Measurements from ENCODE around the gene FAP.

FAP gene, protein sequence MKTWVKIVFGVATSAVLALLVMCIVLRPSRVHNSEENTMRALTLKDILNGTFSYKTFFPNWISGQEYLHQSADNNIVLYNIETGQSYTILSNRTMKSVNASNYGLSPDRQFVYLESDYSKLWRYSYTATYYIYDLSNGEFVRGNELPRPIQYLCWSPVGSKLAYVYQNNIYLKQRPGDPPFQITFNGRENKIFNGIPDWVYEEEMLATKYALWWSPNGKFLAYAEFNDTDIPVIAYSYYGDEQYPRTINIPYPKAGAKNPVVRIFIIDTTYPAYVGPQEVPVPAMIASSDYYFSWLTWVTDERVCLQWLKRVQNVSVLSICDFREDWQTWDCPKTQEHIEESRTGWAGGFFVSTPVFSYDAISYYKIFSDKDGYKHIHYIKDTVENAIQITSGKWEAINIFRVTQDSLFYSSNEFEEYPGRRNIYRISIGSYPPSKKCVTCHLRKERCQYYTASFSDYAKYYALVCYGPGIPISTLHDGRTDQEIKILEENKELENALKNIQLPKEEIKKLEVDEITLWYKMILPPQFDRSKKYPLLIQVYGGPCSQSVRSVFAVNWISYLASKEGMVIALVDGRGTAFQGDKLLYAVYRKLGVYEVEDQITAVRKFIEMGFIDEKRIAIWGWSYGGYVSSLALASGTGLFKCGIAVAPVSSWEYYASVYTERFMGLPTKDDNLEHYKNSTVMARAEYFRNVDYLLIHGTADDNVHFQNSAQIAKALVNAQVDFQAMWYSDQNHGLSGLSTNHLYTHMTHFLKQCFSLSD

DNA sequence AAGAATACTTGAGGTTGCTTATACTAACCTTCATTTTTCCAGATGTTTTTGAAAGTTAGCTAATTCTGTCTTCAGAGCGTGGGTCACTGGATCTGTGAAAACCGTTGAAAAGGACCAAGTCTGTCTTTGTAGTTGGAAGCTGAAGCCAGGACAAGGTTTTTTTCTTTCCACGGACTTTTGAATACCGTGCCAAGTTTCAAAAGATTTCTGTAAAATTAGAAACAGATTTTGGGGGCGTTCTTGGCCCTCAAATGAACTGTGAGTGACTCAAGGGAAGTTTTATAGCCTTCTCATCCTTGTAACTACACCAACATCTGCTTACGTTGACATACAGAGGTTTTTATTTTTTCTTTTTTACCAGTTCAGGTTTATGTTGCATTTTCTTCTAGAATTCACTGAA lies at the start of gene FAP:
FAP (minus strand) TSS at position 152 of the 400 bp plus-strand sequence; CDS start at position 34, 118 bp downstream.
- DNase-seq (ENCODE audit: low read depth in 3 of 3) = no peak

DNA sequence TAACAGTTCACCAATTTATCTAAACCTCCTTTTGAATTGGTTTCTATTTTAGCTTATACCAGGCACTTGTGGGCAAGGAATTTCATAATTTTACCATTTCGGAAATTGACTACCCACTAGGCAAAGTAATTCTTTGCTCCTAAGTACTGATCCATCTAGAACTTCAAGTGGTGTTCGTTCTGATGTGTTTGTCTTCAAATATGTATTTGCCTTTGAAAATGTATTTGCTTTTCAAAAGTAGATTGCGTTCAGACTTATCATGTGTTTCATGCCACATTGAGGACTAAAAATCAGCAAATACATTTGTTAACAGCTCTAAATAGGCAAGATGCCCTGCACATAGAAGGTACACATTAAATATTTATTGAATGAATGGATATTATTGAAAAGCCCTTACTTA lies 48.5 kb upstream of the FAP start:
- no peak for DNase-seq (ENCODE audit: low read depth in 3 of 3)

DNA sequence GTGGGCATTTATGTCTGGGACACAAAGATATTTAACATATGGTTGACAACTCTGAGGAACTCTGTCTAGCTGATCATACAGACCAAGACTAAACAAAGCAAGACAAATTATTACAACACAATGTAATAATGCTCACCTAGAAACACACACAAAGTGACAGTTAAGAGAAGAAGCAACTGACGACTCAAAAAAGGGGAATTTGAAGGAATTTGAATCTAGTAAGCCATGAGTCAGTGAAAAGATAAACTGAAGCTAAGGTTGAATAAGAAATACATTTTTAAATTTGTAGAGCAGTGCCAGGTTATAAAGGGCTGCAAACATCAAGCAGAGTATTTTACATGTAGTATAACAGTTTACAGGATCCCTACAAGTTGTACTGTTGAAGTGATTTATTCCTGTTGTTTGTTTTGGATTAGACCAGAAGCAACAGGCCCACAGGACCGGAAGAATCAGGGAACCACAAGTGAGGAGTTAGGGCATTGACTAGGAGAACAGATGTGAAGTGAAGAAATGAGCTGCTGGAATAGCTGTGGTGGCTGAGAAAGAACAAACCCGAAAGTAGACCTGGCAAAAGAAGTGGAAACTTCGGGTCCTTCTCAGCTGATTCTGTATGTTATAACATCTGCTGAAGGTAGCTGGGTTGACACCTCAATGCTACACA lies 39.6 kb upstream of the FAP start:
- DNase-seq (ENCODE audit: low read depth in 3 of 3) = no peak

DNA sequence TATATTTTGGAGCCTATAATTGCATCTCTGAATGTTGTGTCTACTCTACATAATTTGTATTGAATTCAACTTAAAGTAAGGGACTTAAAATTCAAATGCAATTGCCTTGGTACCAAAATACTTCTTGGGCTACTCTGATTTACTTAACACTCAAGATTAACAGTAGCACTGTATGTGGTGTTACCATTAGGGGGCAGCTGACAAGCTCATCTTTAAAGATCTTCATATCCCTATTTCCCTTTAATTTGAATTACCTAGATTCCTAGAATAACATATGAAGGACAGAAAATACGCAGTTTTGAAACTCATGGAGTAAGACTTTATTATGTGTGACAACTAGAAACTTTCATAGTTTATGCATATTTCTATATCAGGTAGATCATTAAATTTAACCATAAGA lies 37.4 kb upstream of the FAP start:
- DNase-seq (ENCODE audit: low read depth in 3 of 3) = no peak

DNA sequence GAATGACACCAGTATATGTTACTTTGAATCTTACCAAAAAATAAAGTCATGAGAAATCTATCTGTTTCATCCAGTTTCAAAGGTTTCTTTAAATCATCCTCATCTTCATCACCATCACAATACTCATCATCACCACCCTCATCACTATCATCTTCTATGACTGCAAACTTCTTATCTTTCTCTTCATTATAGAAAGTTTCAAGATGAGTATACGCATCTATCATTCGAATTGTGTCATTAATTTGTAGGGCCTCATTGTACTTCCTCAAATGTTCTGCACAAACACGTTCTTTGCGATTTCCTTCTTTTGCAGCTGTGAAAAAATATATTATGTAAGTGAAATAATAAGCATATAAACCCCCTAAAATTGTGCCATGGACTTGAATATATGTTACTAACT lies 34.1 kb upstream of the FAP start:
- no peak for DNase-seq (ENCODE audit: low read depth in 3 of 3)

DNA sequence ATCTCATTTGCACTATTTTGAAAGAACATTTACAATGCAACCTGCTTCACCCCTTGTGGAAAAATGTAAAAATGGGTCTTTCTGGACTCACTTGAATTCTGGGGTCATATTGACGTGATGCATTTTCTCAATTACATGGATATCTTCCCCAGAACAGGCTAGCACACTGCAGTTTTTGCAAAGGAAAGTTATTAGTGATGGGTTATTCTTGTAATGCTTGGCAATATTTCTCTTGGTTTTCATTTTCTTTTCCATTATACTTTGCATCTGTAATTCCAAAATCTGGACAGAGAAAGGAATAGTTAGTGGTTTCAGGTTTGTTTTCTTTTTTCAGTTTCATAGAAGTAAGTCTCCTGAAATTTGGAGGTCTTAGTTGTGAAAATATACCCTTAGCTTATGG lies 24.8 kb upstream of the FAP start:
- DNase-seq (ENCODE audit: low read depth in 3 of 3) = no peak

DNA sequence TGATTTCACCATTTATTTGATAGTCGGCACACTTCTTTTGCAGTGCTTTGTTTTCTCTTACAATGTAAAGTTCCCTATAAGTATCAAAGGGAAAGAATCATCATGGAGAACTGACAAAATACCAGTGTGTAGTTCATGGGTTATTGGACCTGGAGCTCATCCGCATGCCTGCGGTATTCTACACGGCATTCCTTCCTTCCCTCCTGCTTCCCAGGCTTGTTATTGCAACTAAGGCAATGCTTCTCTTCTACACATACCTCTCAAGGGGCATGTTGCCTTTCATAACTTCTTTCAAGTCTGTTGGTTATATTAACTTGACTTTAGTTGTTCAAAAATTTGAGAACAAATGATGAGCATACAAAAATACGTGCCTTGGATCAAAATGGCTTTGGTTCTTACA lies 24.3 kb upstream of the FAP start:
- DNase-seq (ENCODE audit: low read depth in 3 of 3) = no peak

DNA sequence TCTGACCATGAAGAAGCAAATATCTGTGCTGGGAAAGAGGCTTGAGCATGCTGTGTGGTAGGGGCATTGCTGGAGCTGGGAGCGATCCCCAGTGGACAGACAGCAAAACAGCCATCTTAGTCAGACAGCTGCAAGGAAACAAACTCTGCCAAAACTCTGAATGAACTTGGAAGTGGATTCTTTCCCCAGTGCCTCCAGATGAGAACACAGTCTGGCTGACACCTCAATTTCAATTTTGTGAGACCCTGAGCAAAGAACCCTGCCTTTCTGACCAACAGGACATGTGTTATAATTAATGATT lies 23.2 kb upstream of the FAP start:
- no peak for DNase-seq (ENCODE audit: low read depth in 3 of 3)

DNA sequence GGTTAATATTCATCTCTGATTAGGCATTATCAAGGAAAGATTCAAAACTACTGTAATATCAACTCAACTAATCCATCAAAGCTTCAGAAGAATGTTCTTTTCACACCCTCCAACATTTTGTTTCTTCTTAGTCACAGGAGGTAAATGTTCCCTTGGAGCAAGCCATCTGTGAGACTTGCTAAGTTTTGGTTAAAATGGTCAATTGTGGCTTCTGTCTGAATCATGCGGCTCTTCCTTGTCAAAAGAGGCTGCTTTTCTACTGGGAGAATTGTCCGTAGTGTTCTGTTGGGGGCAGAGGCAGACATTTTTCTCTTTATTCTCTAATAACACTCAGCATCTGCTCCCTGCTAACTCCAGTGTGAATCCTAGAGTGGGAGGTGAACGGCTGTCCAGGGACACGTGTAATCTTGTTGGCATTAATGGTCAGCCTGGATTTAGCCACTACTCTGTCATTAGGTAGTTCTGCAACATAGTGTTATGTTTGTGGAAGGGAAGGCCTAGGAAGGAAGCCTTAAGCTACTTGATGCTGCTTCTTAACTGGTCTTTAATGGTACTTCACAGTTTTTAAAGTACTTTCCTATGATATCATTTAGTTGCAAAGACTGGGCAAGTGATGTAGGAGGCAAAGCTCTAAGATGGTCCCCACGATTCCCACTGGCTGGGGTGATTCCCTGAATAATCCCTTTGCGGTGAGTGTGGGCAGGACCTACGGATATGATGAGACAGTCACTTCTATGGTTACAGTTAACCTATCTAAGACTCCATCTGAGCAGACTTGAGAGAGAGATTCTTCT lies 22.6 kb upstream of the FAP start:
- DNase-seq (ENCODE audit: low read depth in 3 of 3) = no peak

DNA sequence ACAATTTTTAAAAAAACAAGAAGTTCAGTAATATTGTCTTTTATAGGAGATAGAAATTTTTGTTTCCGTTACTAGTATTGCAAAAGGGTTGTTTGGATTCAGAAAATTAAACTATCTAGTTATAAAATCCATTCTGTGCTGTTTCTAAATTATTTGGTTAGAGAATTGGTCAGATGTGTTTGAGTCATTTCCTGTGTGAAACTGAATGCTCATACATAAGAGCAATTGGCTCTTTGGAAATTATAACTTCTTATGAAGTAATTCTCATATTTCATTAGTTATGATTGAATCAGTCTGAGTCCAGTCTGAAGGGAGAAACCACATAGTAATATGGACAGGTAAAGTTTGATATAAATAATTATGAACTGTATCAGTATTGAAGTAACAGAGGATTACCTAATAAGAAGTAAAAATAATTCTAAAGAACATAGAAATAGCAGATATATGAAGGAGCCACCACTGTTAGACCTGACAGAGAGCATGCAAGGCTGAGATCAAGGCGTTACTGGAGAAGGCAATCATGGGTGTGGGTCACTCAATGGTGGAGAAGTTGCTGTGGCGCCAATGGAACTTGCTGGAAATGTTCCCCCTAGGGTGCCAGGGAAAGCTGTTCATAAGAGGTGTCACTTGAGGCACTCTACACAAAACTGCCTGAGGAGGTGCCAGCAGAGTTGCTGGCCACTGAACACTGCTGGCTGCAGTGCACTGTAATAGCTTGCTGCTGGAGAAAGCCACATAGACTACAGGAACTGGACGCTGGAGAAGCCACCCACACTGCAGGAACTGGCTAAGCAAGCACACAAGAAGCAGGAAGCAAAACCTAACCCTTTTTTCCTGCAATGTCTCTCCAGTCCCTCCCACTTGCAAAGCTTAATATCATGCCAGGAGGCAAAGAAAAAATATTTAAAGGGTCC lies 18.0 kb upstream of the FAP start:
- no peak for DNase-seq (ENCODE audit: low read depth in 3 of 3)

DNA sequence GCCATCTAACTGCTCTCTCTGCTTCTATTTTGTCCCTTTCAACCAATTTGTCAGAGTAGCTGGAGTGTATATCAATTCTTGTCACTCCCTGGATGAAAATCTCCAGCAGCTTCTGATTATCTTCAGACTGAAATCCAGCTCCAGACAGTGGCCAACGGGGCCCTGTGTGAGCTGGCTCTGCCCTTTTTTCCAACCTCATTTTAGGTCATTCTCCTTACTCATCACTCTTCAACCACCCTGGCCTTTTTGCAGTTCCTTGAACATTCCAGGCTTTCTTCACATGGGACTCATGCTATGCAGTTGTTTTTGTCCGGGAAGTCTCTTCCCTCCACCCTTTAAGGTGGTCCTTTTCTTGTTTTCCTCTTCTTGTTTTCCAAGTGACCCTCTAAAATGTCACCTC lies 15.4 kb upstream of the FAP start:
- DNase-seq (ENCODE audit: low read depth in 3 of 3) = no peak

DNA sequence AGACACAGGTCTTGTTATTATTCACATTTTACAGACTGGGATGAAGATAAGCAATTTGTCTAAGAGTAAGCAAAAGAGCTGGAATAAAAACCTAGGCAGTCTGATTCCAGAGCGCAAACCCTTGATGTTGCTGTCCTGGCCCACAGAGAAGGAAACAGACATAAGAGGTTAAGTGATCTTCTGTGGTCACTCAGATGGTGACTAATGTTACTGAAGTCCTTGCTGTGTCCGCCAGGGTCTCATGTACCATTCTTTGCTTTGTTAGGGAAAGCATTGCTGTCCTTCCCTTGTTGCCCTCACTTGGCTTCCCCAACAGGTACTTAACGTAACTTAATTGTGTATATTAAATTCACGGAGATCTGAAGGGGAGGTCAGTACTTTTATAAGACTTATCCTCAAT lies 14.9 kb upstream of the FAP start:
- DNase-seq (ENCODE audit: low read depth in 3 of 3) = no peak

DNA sequence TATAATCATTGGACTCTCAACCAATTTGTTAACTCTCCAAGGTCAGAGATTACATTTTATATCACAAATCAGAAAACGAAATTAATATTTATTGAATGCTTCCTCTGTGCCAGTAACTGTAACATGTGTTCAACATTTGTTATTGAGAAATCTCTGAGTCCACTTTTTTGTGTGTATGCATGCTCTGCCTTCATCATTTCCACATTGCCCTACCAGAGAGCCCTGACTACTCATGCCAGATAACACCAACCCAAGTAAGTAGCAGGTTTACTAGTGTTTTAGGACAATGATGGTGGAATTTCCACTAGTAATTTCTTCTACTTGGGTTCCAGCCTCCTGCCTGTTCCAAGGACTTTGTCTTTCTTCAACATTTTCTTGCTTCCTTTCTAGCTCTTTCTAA lies 14.2 kb upstream of the FAP start:
- DNase-seq (ENCODE audit: low read depth in 3 of 3) = no peak

DNA sequence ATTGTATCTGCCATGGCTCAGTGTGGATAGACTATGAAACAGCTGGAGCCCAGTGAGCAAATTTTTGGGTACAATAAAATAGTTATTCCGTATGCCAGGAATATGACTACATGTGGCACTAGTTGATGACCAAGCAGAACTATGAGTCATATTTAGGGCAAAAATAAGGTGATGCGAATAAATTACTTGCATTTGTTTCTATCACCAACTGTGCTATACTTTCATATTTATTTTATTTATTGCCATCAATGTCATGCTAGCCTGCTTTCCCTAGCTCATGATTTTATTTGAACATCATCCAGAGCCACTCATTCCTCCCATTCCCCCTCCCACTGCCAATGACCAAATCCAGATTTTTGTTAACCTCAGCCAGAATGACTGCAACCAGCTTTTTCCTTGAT lies 13.3 kb upstream of the FAP start:
- no peak for DNase-seq (ENCODE audit: low read depth in 3 of 3)

DNA sequence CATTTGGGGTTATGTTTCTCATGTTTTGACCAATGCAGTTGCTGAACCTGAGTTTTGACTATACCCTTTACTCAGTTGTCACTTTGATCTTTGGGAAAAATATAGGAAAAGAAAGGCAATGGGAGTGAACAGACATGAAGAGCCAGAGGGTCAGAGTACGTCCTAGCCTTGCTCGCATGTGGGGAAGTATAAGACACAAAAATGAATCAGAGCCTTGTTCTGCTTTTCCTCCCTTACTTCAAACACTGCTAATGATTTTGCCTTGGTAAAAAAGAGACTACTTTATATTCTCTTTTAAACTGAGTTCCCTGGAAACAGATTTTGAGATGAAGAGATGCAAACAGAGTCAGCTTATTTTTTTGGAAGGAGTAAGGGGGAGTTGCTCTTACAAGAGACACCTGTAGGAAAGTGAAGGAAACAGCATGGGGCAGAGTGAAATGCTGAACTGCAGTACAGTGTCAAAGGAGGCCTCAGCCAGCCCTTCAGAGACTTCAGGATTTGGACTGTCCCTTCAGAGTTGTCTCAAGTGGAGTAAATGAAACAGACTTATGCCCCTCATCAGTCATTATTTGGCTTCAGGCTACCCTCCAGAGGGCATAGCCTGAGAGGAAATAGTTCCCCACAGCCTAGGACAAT lies 11.1 kb upstream of the FAP start:
- DNase-seq (ENCODE audit: low read depth in 3 of 3) = no peak

DNA sequence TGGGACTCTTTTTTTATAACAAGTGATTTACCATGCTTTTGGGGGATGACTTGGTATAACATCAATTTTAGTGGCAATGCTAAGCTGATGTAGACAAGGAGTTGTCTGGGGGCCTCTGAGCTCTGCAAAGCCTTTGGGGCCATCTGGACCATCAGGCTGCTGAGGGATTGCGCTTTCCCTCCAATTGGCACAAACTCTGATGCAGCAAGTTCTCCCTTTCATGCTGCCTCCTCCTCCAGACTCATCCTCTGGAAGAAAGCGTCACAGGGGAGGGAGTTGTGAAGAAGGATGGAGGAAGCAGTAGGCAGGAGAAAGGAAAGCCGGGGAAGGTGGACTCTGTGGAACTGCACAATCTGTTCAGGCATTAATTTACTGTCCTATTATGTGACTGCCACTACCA lies 10.2 kb upstream of the FAP start:
- no peak for DNase-seq (ENCODE audit: low read depth in 3 of 3)

DNA sequence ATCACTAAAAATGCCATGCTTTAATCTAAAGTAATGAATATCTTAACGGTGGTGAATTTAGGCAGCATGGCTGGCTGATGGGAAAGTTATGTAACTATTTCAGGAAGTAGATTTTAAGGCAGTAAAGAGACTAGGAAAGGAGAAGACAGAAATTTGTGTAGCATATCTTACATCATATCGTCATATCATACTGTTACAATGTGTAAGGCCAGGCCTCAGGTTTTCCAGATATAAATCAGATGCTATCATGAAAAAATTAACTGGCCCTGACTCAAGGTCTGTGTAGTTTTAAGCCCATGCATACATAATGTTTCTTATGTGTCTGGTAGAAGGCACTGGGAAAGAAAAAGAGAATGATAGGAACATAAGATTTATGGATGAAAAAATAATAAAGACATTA lies 8.9 kb upstream of the FAP start:
- no peak for DNase-seq (ENCODE audit: low read depth in 3 of 3)

DNA sequence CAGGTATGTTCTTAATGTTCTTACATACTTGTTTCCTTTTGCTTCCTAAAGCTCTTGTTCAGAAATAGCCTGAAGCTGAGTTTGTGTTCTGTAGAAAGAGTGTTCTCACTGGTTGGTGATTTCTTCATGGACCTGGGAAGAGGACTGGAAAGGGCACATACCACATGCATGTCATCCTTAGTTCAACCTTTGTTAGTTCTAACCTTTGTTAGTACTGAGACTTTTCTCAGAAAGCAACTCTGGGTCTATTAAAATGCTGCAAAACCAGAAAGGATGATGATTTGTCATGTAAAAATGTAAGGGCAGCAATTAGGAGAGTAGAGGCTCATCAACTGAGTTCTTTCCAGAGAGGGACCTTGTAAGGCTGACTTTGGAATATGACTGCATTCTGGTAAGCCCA lies 2.5 kb upstream of the FAP start:
- no peak for DNase-seq (ENCODE audit: low read depth in 3 of 3)

DNA sequence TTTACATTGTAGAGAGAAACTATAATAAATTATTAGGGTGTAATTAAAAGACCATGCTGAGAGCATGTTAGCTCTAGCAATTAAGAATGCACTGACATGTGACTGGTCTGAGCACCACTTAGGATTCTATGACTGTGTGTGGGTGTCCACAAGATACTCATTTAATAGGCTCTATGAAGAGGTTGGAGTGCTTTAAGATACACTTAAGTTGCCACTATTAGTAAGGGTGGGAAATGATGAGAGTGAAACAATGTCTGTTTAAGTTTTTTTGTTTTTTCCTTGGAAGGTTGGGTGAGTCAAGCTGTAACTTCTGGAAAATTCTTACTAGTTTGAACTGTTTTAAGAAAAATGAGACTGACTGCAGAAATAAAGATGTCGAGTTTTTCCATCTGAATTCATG lies 1.8 kb upstream of the FAP start:
- DNase-seq (ENCODE audit: low read depth in 3 of 3) = no peak

DNA sequence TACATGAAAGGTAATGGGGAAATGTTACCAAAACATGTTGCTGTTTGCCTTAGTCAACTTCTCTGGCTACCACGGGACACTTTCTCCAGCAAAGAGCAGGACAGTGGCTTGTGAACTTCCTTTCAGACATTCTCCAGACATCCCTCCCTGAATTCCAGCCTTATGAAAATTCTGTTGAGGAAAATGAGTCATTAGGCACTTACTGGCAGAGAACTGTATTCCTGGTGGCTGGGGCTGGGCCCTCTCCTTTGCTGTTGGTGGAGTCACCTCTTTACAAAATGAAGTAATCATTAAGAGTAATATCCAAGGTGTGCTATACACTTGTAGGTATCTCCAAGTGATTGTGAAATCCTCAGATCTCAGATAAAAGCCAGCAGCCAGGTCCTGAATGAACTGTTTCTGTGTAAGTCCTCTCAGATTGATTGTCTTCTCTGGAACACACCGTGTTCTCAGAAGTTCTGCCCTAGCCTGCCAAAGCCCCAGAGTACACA lies 1.3 kb upstream of the FAP start:
- no peak for DNase-seq (ENCODE audit: low read depth in 3 of 3)

DNA sequence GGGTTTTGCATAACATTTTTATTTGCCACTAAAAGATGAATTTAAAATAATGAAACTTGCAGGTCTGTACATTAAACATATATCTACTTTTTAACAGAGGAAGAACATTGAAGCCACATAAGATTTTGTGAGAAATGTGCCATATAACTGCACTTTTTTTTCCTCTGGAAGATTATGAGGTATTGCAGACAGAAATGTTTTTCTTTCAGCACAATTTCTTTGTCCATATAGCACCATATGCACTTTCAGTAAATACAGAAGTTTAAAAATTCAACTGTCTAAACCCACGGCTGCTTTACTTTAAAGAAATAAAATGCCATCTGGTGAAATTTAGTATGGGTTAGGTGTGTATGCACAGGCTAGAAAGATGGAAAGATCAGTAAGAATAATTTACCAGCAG lies 470 bp upstream of the FAP start:
- DNase-seq (ENCODE audit: low read depth in 3 of 3) = no peak

Measured in stimulated activated CD4-positive, alpha-beta T cell treated with anti-CD3 and anti-CD28 coated beads, TNF-alpha, amount 100 ng/mL, for 48 hours (primary cell).